Loucy (cell line): ENCODE results near the gene GNA14.

Experiments used
- EZH2phosphoT487 ChIP-seq: fragments of 200-600 bp; IDR thresholded peaks from 2 replicates; pipeline ENCODE4 v1.6.1; 2018; ENCODE audit warnings: antibody characterized with exemption, mild to moderate bottlenecking, moderate library complexity, borderline replicate concordance
- TF ChIP-seq, protein P1 (sequence below): fragments of 200-600 bp; sonication (generic); conservative IDR thresholded peaks from 2 replicates; pipeline ENCODE4 v1.5.1; 2014; ENCODE audit warnings: mild to moderate bottlenecking, antibody characterized with exemption, low read length

DNA sequence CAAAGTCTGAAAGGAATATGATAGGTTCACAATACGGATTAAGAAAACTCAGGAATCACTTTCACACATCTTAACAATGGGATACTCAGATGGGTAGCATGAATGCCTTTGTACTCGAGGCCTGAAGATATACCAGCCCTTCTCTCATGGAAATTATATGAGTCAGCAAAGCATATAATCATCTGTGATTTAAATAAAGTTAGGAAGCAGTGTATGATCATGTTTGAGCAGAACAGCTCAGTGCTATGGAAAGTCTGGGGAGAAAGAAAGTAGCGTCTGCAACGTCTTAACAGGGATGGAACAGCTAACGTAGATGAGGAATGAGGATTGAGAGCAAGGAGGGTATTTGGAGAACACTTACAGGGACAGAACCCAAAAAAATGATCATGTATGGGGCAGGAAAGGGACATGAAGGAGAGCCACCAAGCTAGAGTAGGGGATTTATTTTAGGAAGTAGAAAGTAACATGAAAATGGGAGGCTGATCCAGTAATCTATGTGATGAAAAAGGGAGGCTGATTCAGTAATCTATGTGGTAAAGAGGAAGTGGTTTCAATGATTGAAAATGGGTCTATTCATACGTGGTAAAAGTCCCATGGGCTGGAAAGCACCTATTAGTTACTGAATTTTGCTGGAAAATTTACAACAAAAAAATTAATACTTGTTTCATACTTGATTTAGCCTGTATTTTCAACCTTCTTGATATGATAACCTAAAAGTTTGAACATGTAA is 85.9 kb downstream of the GNA14 start:
- TF ChIP-seq, protein P1, sequence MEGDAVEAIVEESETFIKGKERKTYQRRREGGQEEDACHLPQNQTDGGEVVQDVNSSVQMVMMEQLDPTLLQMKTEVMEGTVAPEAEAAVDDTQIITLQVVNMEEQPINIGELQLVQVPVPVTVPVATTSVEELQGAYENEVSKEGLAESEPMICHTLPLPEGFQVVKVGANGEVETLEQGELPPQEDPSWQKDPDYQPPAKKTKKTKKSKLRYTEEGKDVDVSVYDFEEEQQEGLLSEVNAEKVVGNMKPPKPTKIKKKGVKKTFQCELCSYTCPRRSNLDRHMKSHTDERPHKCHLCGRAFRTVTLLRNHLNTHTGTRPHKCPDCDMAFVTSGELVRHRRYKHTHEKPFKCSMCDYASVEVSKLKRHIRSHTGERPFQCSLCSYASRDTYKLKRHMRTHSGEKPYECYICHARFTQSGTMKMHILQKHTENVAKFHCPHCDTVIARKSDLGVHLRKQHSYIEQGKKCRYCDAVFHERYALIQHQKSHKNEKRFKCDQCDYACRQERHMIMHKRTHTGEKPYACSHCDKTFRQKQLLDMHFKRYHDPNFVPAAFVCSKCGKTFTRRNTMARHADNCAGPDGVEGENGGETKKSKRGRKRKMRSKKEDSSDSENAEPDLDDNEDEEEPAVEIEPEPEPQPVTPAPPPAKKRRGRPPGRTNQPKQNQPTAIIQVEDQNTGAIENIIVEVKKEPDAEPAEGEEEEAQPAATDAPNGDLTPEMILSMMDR, result no peak
- no peak for TF ChIP-seq EZH2phosphoT487
